ENCODE results near the gene OPA1.

Gene OPA1

GRCh38 chr3:193660698-193661411 lies 67.8 kb downstream of the OPA1 start:
- no peak for DNase-seq
- Histone ChIP-seq H3K36me3 (ENCODE audit: control insufficient read depth, insufficient read depth, low read length) (peaks cover 35% of the 10 kb centered on the region), H3K27me3 (replicated peaks; ENCODE audit: control insufficient read depth, insufficient read depth, low read length, poor library complexity, severe bottlenecking) (no peaks in the 10 kb centered on the region), H3K9me3 (ENCODE audit: control insufficient read depth, low read length) (no peaks in the 10 kb centered on the region), H3K27ac (ENCODE audit: insufficient read depth, low read length, poor library complexity, severe bottlenecking) (no peak overlapping the region), H3K4me3 (ENCODE audit: insufficient read depth, low read depth, low read length, poor library complexity, severe bottlenecking) (no peak overlapping the region), H3K4me1 (ENCODE audit: control insufficient read depth, insufficient read depth, low read length, poor library complexity, severe bottlenecking) (no peaks in the 10 kb centered on the region)

DNA sequence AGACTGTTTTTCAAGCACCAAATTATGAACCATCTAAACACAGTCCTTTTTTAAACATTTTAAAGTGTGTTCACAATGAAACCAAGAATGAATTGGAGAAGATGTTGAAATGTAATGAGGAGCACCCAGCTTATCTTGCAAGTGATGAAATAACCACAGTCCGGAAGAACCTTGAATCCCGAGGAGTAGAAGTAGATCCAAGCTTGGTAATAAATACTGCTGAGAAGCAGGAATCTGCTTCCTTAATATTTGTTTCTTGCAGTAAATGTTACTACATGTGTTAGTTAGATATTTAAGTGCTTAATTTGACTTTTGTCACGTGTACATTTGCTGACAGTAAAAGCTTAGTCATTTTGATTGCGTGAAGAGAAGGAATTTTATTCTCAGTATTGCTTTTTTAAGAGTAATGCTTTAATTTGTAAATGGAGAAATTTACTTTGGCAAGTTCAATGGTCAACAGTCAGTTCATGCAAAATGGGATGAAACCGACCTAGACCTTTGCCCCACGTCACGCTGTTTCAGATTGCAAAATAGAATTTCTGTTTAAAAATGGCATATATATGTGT lies 69.8 kb downstream of the OPA1 start:
- peaks cover 40% of the 10 kb centered on the region for H3K36me3 ChIP-seq (ENCODE audit: control insufficient read depth, insufficient read depth, low read length)
- H3K4me3 ChIP-seq (ENCODE audit: insufficient read depth, low read depth, low read length, poor library complexity, severe bottlenecking), result no peak overlapping the region

DNA sequence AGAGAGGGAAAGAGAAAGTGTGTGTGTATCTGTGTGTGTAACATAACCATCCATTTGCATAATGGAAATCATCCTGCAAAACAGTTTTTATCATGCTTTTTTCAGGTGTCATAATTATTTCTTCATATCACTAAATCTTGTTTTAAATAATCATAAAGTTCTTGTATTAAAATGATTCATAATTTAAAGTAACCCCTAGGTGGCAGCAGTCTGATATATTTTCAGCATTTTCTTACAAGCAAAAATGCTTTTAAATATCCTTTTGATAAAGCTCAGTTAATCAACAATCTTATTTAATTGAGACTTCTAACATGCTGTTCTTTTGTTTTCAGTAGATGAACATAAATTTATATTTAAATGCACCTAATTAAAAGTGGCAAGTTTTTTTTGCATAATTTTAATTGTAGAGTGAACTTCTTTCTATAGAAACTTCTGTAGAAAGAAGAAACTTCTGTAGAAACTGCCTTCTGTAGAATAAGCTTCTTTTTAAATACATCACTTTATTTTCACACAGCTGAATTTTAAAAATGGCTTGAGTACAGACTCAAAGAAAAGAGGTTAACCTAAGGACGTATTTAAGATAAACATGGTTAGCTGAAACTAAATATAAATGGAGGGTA lies 72.5 kb downstream of the OPA1 start:
- Histone ChIP-seq H3K4me1 (ENCODE audit: control insufficient read depth, insufficient read depth, low read length, poor library complexity, severe bottlenecking) (no peaks in the 10 kb centered on the region), H3K36me3 (ENCODE audit: control insufficient read depth, insufficient read depth, low read length) (peaks cover 43% of the 10 kb centered on the region), H3K9me3 (ENCODE audit: control insufficient read depth, low read length) (no peaks in the 10 kb centered on the region), H3K27ac (ENCODE audit: insufficient read depth, low read length, poor library complexity, severe bottlenecking) (no peak overlapping the region), H3K4me3 (ENCODE audit: insufficient read depth, low read depth, low read length, poor library complexity, severe bottlenecking) (no peak overlapping the region), H3K27me3 (replicated peaks; ENCODE audit: control insufficient read depth, insufficient read depth, low read length, poor library complexity, severe bottlenecking) (no peaks in the 10 kb centered on the region)
- DNase-seq, result no peak

More for the DNA sequence above, 69.8 kb downstream of the OPA1 start:
- Histone ChIP-seq H3K27me3 (replicated peaks; ENCODE audit: control insufficient read depth, insufficient read depth, low read length, poor library complexity, severe bottlenecking) (no peaks in the 10 kb centered on the region), H3K4me1 (ENCODE audit: control insufficient read depth, insufficient read depth, low read length, poor library complexity, severe bottlenecking) (no peaks in the 10 kb centered on the region), H3K27ac (ENCODE audit: insufficient read depth, low read length, poor library complexity, severe bottlenecking) (no peak overlapping the region), H3K9me3 (ENCODE audit: control insufficient read depth, low read length) (no peaks in the 10 kb centered on the region)
- DNase-seq, result no peak

- H3K4me3 ChIP-seq (ENCODE audit: insufficient read depth, low read depth, low read length, poor library complexity, severe bottlenecking), result no peak overlapping the region
- H3K9me3 ChIP-seq (ENCODE audit: control insufficient read depth, low read length), result no peaks in the 10 kb centered on the region
- no peak overlapping the region for H3K27ac ChIP-seq (ENCODE audit: insufficient read depth, low read length, poor library complexity, severe bottlenecking)
- no peak for DNase-seq
- peaks cover 2% of the 10 kb centered on the region for H3K36me3 ChIP-seq (ENCODE audit: control insufficient read depth, insufficient read depth, low read length)
- no peaks in the 10 kb centered on the region for H3K4me1 ChIP-seq (ENCODE audit: control insufficient read depth, insufficient read depth, low read length, poor library complexity, severe bottlenecking)
- no peaks in the 10 kb centered on the region for H3K27me3 ChIP-seq (replicated peaks; ENCODE audit: control insufficient read depth, insufficient read depth, low read length, poor library complexity, severe bottlenecking)
Observed at GRCh38 chr3:193673845-193674244, 80.8 kb downstream of the OPA1 start.

- Histone ChIP-seq H3K27me3 (replicated peaks; ENCODE audit: control insufficient read depth, insufficient read depth, low read length, poor library complexity, severe bottlenecking) (no peaks in the 10 kb centered on the region), H3K4me1 (ENCODE audit: control insufficient read depth, insufficient read depth, low read length, poor library complexity, severe bottlenecking) (no peaks in the 10 kb centered on the region), H3K27ac (ENCODE audit: insufficient read depth, low read length, poor library complexity, severe bottlenecking) (no peak overlapping the region), H3K36me3 (ENCODE audit: control insufficient read depth, insufficient read depth, low read length) (peaks cover 2% of the 10 kb centered on the region), H3K4me3 (ENCODE audit: insufficient read depth, low read depth, low read length, poor library complexity, severe bottlenecking) (no peak overlapping the region), H3K9me3 (ENCODE audit: control insufficient read depth, low read length) (no peaks in the 10 kb centered on the region)
- DNase-seq, result no peak
Observed at GRCh38 chr3:193674714-193675113, 81.7 kb downstream of the OPA1 start.

DNA sequence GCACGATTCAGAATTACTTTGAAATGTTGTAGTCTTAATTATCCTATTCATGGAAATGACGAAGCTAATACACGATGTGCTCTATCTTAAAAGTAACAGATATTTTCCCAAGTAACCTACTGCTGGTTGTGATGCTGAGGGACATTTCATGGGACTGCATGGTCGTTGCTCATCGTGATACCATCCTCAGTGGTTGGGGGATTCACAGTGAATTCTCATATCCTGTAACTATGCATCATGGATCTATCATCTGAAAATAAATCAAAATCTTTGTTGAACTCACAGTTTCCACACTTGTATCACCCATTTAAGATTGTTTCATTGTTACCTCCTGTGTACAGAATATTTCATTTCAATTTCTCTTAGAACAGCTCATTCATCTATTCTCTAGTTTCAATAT lies 84.7 kb downstream of the OPA1 start:
- Histone ChIP-seq H3K4me3 (ENCODE audit: insufficient read depth, low read depth, low read length, poor library complexity, severe bottlenecking) (no peak overlapping the region), H3K36me3 (ENCODE audit: control insufficient read depth, insufficient read depth, low read length) (no peaks in the 10 kb centered on the region), H3K27ac (ENCODE audit: insufficient read depth, low read length, poor library complexity, severe bottlenecking) (no peak overlapping the region), H3K27me3 (replicated peaks; ENCODE audit: control insufficient read depth, insufficient read depth, low read length, poor library complexity, severe bottlenecking) (no peaks in the 10 kb centered on the region), H3K9me3 (ENCODE audit: control insufficient read depth, low read length) (no peaks in the 10 kb centered on the region), H3K4me1 (ENCODE audit: control insufficient read depth, insufficient read depth, low read length, poor library complexity, severe bottlenecking) (no peaks in the 10 kb centered on the region)
- no peak for DNase-seq

- no peak overlapping the region for H3K4me3 ChIP-seq (ENCODE audit: insufficient read depth, low read depth, low read length, poor library complexity, severe bottlenecking)
- H3K4me1 ChIP-seq (ENCODE audit: control insufficient read depth, insufficient read depth, low read length, poor library complexity, severe bottlenecking), result no peaks in the 10 kb centered on the region
- H3K36me3 ChIP-seq (ENCODE audit: control insufficient read depth, insufficient read depth, low read length), result no peaks in the 10 kb centered on the region
- H3K9me3 ChIP-seq (ENCODE audit: control insufficient read depth, low read length), result no peaks in the 10 kb centered on the region
- H3K27ac ChIP-seq (ENCODE audit: insufficient read depth, low read length, poor library complexity, severe bottlenecking), result no peak overlapping the region
- no peak for DNase-seq
- H3K27me3 ChIP-seq (replicated peaks; ENCODE audit: control insufficient read depth, insufficient read depth, low read length, poor library complexity, severe bottlenecking), result no peaks in the 10 kb centered on the region
Observed at GRCh38 chr3:193680220-193680619, 87.2 kb downstream of the OPA1 start.

- no peak for DNase-seq
- no peak overlapping the region for H3K27ac ChIP-seq (ENCODE audit: insufficient read depth, low read length, poor library complexity, severe bottlenecking)
Observed at GRCh38 chr3:193681631-193682030, 88.6 kb downstream of the OPA1 start.

GRCh38 chr3:193686665-193687483 lies 93.9 kb downstream of the OPA1 start:
- no peaks in the 10 kb centered on the region for H3K27me3 ChIP-seq (replicated peaks; ENCODE audit: control insufficient read depth, insufficient read depth, low read length, poor library complexity, severe bottlenecking)
- no peak overlapping the region for H3K4me3 ChIP-seq (ENCODE audit: insufficient read depth, low read depth, low read length, poor library complexity, severe bottlenecking)
- no peak overlapping the region for H3K27ac ChIP-seq (ENCODE audit: insufficient read depth, low read length, poor library complexity, severe bottlenecking)
- no peak for DNase-seq
- no peaks in the 10 kb centered on the region for H3K36me3 ChIP-seq (ENCODE audit: control insufficient read depth, insufficient read depth, low read length)
- H3K9me3 ChIP-seq (ENCODE audit: control insufficient read depth, low read length), result no peaks in the 10 kb centered on the region
- H3K4me1 ChIP-seq (ENCODE audit: control insufficient read depth, insufficient read depth, low read length, poor library complexity, severe bottlenecking), result no peaks in the 10 kb centered on the region

More at GRCh38 chr3:193681631-193682030, 88.6 kb downstream of the OPA1 start:
- Histone ChIP-seq H3K4me3 (ENCODE audit: insufficient read depth, low read depth, low read length, poor library complexity, severe bottlenecking) (no peak overlapping the region), H3K36me3 (ENCODE audit: control insufficient read depth, insufficient read depth, low read length) (no peaks in the 10 kb centered on the region), H3K9me3 (ENCODE audit: control insufficient read depth, low read length) (no peaks in the 10 kb centered on the region), H3K4me1 (ENCODE audit: control insufficient read depth, insufficient read depth, low read length, poor library complexity, severe bottlenecking) (no peaks in the 10 kb centered on the region), H3K27me3 (replicated peaks; ENCODE audit: control insufficient read depth, insufficient read depth, low read length, poor library complexity, severe bottlenecking) (no peaks in the 10 kb centered on the region)

All from effector memory CD4-positive, alpha-beta T cell (primary cell).